ENCODE results near the gene HDAC4.

Gene HDAC4

GRCh38 chr2:239146011-239146641 lies 254.7 kb downstream of the HDAC4 start:
- Histone ChIP-seq H3K27ac (ENCODE audit: low read depth, low read length) (no peak overlapping the region), H3K9me3 (ENCODE audit: control insufficient read depth in 1 of 2, low read length in 2 of 2) (no peaks in the 10 kb centered on the region), H3K4me1 (ENCODE audit: control insufficient read depth in 1 of 2, insufficient read depth in 2 of 2, low read length in 2 of 2) (no peaks in the 10 kb centered on the region), H3K9ac (ENCODE audit: low read depth in 1 of 2, low read length in 2 of 2) (no peak overlapping the region), H3K4me3 (ENCODE audit: low read depth in 1 of 2, low read length in 2 of 2) (no peak overlapping the region), H3K27me3 (ENCODE audit: control insufficient read depth in 1 of 2, insufficient read depth in 2 of 2, low read length in 2 of 2) (no peaks in the 10 kb centered on the region), H3K36me3 (ENCODE audit: control insufficient read depth in 1 of 2, insufficient read depth in 2 of 2, low read length in 2 of 2) (peaks cover 13 to 49% of the 10 kb centered on the region in 2 donors)

GRCh38 chr2:239145601-239146000 lies 255.2 kb downstream of the HDAC4 start:
- H3K36me3 ChIP-seq (ENCODE audit: control insufficient read depth in 1 of 2, insufficient read depth in 2 of 2, low read length in 2 of 2) = peaks cover 13 to 49% of the 10 kb centered on the region in 2 donors

GRCh38 chr2:239145106-239145505 lies 255.7 kb downstream of the HDAC4 start:
- H3K9me3 ChIP-seq (ENCODE audit: control insufficient read depth in 1 of 2, low read length in 2 of 2) = no peaks in the 10 kb centered on the region
- H3K4me1 ChIP-seq (ENCODE audit: control insufficient read depth in 1 of 2, insufficient read depth in 2 of 2, low read length in 2 of 2) = no peaks in the 10 kb centered on the region
- no peak overlapping the region for H3K4me3 ChIP-seq (ENCODE audit: low read depth in 1 of 2, low read length in 2 of 2)
- no peak overlapping the region for H3K9ac ChIP-seq (ENCODE audit: low read depth in 1 of 2, low read length in 2 of 2)
- H3K27ac ChIP-seq (ENCODE audit: low read depth, low read length) = no peak overlapping the region
- H3K27me3 ChIP-seq (ENCODE audit: control insufficient read depth in 1 of 2, insufficient read depth in 2 of 2, low read length in 2 of 2) = no peaks in the 10 kb centered on the region
- peaks cover 13 to 46% of the 10 kb centered on the region in 2 donors for H3K36me3 ChIP-seq (ENCODE audit: control insufficient read depth in 1 of 2, insufficient read depth in 2 of 2, low read length in 2 of 2)

More at GRCh38 chr2:239145601-239146000, 255.2 kb downstream of the HDAC4 start:
- H3K27ac ChIP-seq (ENCODE audit: low read depth, low read length) = no peak overlapping the region
- H3K4me3 ChIP-seq (ENCODE audit: low read depth in 1 of 2, low read length in 2 of 2) = no peak overlapping the region
- H3K9me3 ChIP-seq (ENCODE audit: control insufficient read depth in 1 of 2, low read length in 2 of 2) = no peaks in the 10 kb centered on the region
- no peaks in the 10 kb centered on the region for H3K4me1 ChIP-seq (ENCODE audit: control insufficient read depth in 1 of 2, insufficient read depth in 2 of 2, low read length in 2 of 2)
- H3K27me3 ChIP-seq (ENCODE audit: control insufficient read depth in 1 of 2, insufficient read depth in 2 of 2, low read length in 2 of 2) = no peaks in the 10 kb centered on the region
- H3K9ac ChIP-seq (ENCODE audit: low read depth in 1 of 2, low read length in 2 of 2) = no peak overlapping the region

- Histone ChIP-seq H3K9me3 (ENCODE audit: control insufficient read depth in 1 of 2, low read length in 2 of 2) (no peaks in the 10 kb centered on the region), H3K9ac (ENCODE audit: low read depth in 1 of 2, low read length in 2 of 2) (no peak overlapping the region), H3K36me3 (ENCODE audit: control insufficient read depth in 1 of 2, insufficient read depth in 2 of 2, low read length in 2 of 2) (peaks cover 17 to 47% of the 10 kb centered on the region in 2 donors), H3K27me3 (ENCODE audit: control insufficient read depth in 1 of 2, insufficient read depth in 2 of 2, low read length in 2 of 2) (no peaks in the 10 kb centered on the region), H3K4me3 (ENCODE audit: low read depth in 1 of 2, low read length in 2 of 2) (no peak overlapping the region), H3K27ac (ENCODE audit: low read depth, low read length) (no peak overlapping the region), H3K4me1 (ENCODE audit: control insufficient read depth in 1 of 2, insufficient read depth in 2 of 2, low read length in 2 of 2) (no peaks in the 10 kb centered on the region)
Measured at GRCh38 chr2:239144713-239144999, 256.2 kb downstream of the HDAC4 start.

- Histone ChIP-seq H3K4me1 (ENCODE audit: control insufficient read depth in 1 of 2, insufficient read depth in 2 of 2, low read length in 2 of 2) (no peaks in the 10 kb centered on the region), H3K9me3 (ENCODE audit: control insufficient read depth in 1 of 2, low read length in 2 of 2) (no peaks in the 10 kb centered on the region), H3K36me3 (ENCODE audit: control insufficient read depth in 1 of 2, insufficient read depth in 2 of 2, low read length in 2 of 2) (peaks cover 22 to 53% of the 10 kb centered on the region in 2 donors), H3K27ac (ENCODE audit: low read depth, low read length) (no peak overlapping the region), H3K4me3 (ENCODE audit: low read depth in 1 of 2, low read length in 2 of 2) (no peak overlapping the region), H3K27me3 (ENCODE audit: control insufficient read depth in 1 of 2, insufficient read depth in 2 of 2, low read length in 2 of 2) (no peaks in the 10 kb centered on the region), H3K9ac (ENCODE audit: low read depth in 1 of 2, low read length in 2 of 2) (no peak overlapping the region)
Measured at GRCh38 chr2:239143858-239144712, 256.7 kb downstream of the HDAC4 start.

- Histone ChIP-seq H3K27me3 (ENCODE audit: control insufficient read depth in 1 of 2, insufficient read depth in 2 of 2, low read length in 2 of 2) (no peaks in the 10 kb centered on the region), H3K9ac (ENCODE audit: low read depth in 1 of 2, low read length in 2 of 2) (no peak overlapping the region), H3K27ac (ENCODE audit: low read depth, low read length) (no peak overlapping the region), H3K4me1 (ENCODE audit: control insufficient read depth in 1 of 2, insufficient read depth in 2 of 2, low read length in 2 of 2) (no peaks in the 10 kb centered on the region), H3K9me3 (ENCODE audit: control insufficient read depth in 1 of 2, low read length in 2 of 2) (no peaks in the 10 kb centered on the region), H3K36me3 (ENCODE audit: control insufficient read depth in 1 of 2, insufficient read depth in 2 of 2, low read length in 2 of 2) (peaks cover 28 to 60% of the 10 kb centered on the region in 2 donors), H3K4me3 (ENCODE audit: low read depth in 1 of 2, low read length in 2 of 2) (no peak overlapping the region)
Measured at GRCh38 chr2:239142806-239143205, 258.0 kb downstream of the HDAC4 start.

- Histone ChIP-seq H3K27ac (ENCODE audit: low read depth, low read length) (no peak overlapping the region), H3K27me3 (ENCODE audit: control insufficient read depth in 1 of 2, insufficient read depth in 2 of 2, low read length in 2 of 2) (no peaks in the 10 kb centered on the region), H3K9me3 (ENCODE audit: control insufficient read depth in 1 of 2, low read length in 2 of 2) (no peaks in the 10 kb centered on the region), H3K36me3 (ENCODE audit: control insufficient read depth in 1 of 2, insufficient read depth in 2 of 2, low read length in 2 of 2) (peaks cover 28 to 60% of the 10 kb centered on the region in 2 donors), H3K9ac (ENCODE audit: low read depth in 1 of 2, low read length in 2 of 2) (no peak overlapping the region), H3K4me3 (ENCODE audit: low read depth in 1 of 2, low read length in 2 of 2) (no peak overlapping the region), H3K4me1 (ENCODE audit: control insufficient read depth in 1 of 2, insufficient read depth in 2 of 2, low read length in 2 of 2) (no peaks in the 10 kb centered on the region)
Measured at GRCh38 chr2:239142296-239142695, 258.5 kb downstream of the HDAC4 start.

GRCh38 chr2:239141021-239141760 lies 259.6 kb downstream of the HDAC4 start:
- Histone ChIP-seq H3K4me1 (ENCODE audit: control insufficient read depth in 1 of 2, insufficient read depth in 2 of 2, low read length in 2 of 2) (no peaks in the 10 kb centered on the region), H3K27ac (ENCODE audit: low read depth, low read length) (no peak overlapping the region), H3K4me3 (ENCODE audit: low read depth in 1 of 2, low read length in 2 of 2) (no peak overlapping the region), H3K9me3 (ENCODE audit: control insufficient read depth in 1 of 2, low read length in 2 of 2) (no peaks in the 10 kb centered on the region), H3K36me3 (ENCODE audit: control insufficient read depth in 1 of 2, insufficient read depth in 2 of 2, low read length in 2 of 2) (peaks cover 34 to 62% of the 10 kb centered on the region in 2 donors), H3K27me3 (ENCODE audit: control insufficient read depth in 1 of 2, insufficient read depth in 2 of 2, low read length in 2 of 2) (no peaks in the 10 kb centered on the region), H3K9ac (ENCODE audit: low read depth in 1 of 2, low read length in 2 of 2) (no peak overlapping the region)

GRCh38 chr2:239140346-239141020 lies 260.3 kb downstream of the HDAC4 start:
- peaks cover 37 to 64% of the 10 kb centered on the region in 2 donors for H3K36me3 ChIP-seq (ENCODE audit: control insufficient read depth in 1 of 2, insufficient read depth in 2 of 2, low read length in 2 of 2)
- H3K27ac ChIP-seq (ENCODE audit: low read depth, low read length) = no peak overlapping the region
- H3K9ac ChIP-seq (ENCODE audit: low read depth in 1 of 2, low read length in 2 of 2) = no peak overlapping the region
- no peaks in the 10 kb centered on the region for H3K4me1 ChIP-seq (ENCODE audit: control insufficient read depth in 1 of 2, insufficient read depth in 2 of 2, low read length in 2 of 2)
- no peak overlapping the region for H3K4me3 ChIP-seq (ENCODE audit: low read depth in 1 of 2, low read length in 2 of 2)
- H3K27me3 ChIP-seq (ENCODE audit: control insufficient read depth in 1 of 2, insufficient read depth in 2 of 2, low read length in 2 of 2) = no peaks in the 10 kb centered on the region
- H3K9me3 ChIP-seq (ENCODE audit: control insufficient read depth in 1 of 2, low read length in 2 of 2) = no peaks in the 10 kb centered on the region
